Measurements from ENCODE around the gene TTLL6.
"Not testable (repeated sequence)": the region's sequence is repeated elsewhere in the genome, so short reads cannot be mapped to it uniquely, and the experiment has no call there.

Gene TTLL6

GRCh38 chr17:48816438-48816773 is 623 bp downstream of the TTLL6 start:
- DNase-seq (ENCODE audit: extremely low read depth in 1 of 2, low read depth in 1 of 2), result no peak

GRCh38 chr17:48815311-48815710 is 1.7 kb downstream of the TTLL6 start:
- no peak for DNase-seq (ENCODE audit: extremely low read depth in 1 of 2, low read depth in 1 of 2)

- DNase-seq (ENCODE audit: extremely low read depth in 1 of 2, low read depth in 1 of 2), result peak in 1 of 2 donors; percentile 17
Measured at GRCh38 chr17:48814504-48814903, 2.5 kb downstream of the TTLL6 start.

GRCh38 chr17:48812001-48812400 is 5.0 kb downstream of the TTLL6 start:
- DNase-seq (ENCODE audit: extremely low read depth in 1 of 2, low read depth in 1 of 2), result no peak

- DNase-seq (ENCODE audit: extremely low read depth in 1 of 2, low read depth in 1 of 2), result no peak
Measured at GRCh38 chr17:48809182-48809581, 7.8 kb downstream of the TTLL6 start.

- DNase-seq (ENCODE audit: extremely low read depth in 1 of 2, low read depth in 1 of 2), result peak; percentile 16 to 42
Measured at GRCh38 chr17:48804936-48805411, 12.1 kb downstream of the TTLL6 start.

GRCh38 chr17:48800626-48801217 is 16.3 kb downstream of the TTLL6 start:
- DNase-seq (ENCODE audit: extremely low read depth in 1 of 2, low read depth in 1 of 2), result no peak

- no peak for DNase-seq (ENCODE audit: extremely low read depth in 1 of 2, low read depth in 1 of 2)
Measured at GRCh38 chr17:48799069-48799723, 17.8 kb downstream of the TTLL6 start.

GRCh38 chr17:48796163-48796522 is 20.9 kb downstream of the TTLL6 start:
- not testable (repeated sequence) for DNase-seq (ENCODE audit: extremely low read depth in 1 of 2, low read depth in 1 of 2)

GRCh38 chr17:48795444-48796162 is 21.4 kb downstream of the TTLL6 start:
- no peak for DNase-seq (ENCODE audit: extremely low read depth in 1 of 2, low read depth in 1 of 2)

GRCh38 chr17:48792033-48792798 is 24.8 kb downstream of the TTLL6 start:
- DNase-seq (ENCODE audit: extremely low read depth in 1 of 2, low read depth in 1 of 2), result no peak

- DNase-seq (ENCODE audit: extremely low read depth in 1 of 2, low read depth in 1 of 2), result peak in 1 of 2 donors; percentile 2
Measured at GRCh38 chr17:48791128-48792032, 25.6 kb downstream of the TTLL6 start.

- no peak for DNase-seq (ENCODE audit: extremely low read depth in 1 of 2, low read depth in 1 of 2)
Measured at GRCh38 chr17:48790607-48791127, 26.4 kb downstream of the TTLL6 start.

- no peak for DNase-seq (ENCODE audit: extremely low read depth in 1 of 2, low read depth in 1 of 2)
Measured at GRCh38 chr17:48787828-48788227, 29.2 kb downstream of the TTLL6 start.

- no peak for DNase-seq (ENCODE audit: extremely low read depth in 1 of 2, low read depth in 1 of 2)
Measured at GRCh38 chr17:48779421-48779820, 37.6 kb downstream of the TTLL6 start.

- DNase-seq (ENCODE audit: extremely low read depth in 1 of 2, low read depth in 1 of 2), result no peak
Measured at GRCh38 chr17:48776602-48777001, 40.4 kb downstream of the TTLL6 start.

GRCh38 chr17:48773245-48773644 is 43.8 kb downstream of the TTLL6 start:
- no peak for DNase-seq (ENCODE audit: extremely low read depth in 1 of 2, low read depth in 1 of 2)

GRCh38 chr17:48770954-48771353 is 46.1 kb downstream of the TTLL6 start:
- DNase-seq (ENCODE audit: extremely low read depth in 1 of 2, low read depth in 1 of 2), result no peak

- no peak for DNase-seq (ENCODE audit: extremely low read depth in 1 of 2, low read depth in 1 of 2)
Measured at GRCh38 chr17:48769009-48769675, 47.9 kb downstream of the TTLL6 start.

Measured in stimulated activated CD8-positive, alpha-beta memory T cell treated with anti-CD3 and anti-CD28 coated beads, Interleukin-7, amount 100 ng/mL, for 48 hours (primary cell).